RWPE2 (cell line): Measurements from ENCODE around the gene NOL9.

Experiments
- ATAC-seq: fragments of 200-7000 bp; cut with Tn5 transposase; 3 replicates; pipeline ENCODE4 v1.9.1; 2021; ENCODE audit warnings: low read depth
- DNase-seq: peaks from one replicate; pipeline ENCODE4 v3.0.0-alpha.2; 2020; ENCODE audit warnings: low spot score
- H3K27ac ChIP-seq: fragments of 450-650 bp; 2 replicates; pipeline ENCODE4 v1.5.1; 2017; ENCODE audit warnings: mild to moderate bottlenecking; ENCODE audit not compliant: poor library complexity, severe bottlenecking
- H3K27me3 ChIP-seq: fragments of 250-450 bp; sonication (Bioruptor Pico); 2 replicates; pipeline ENCODE4 v1.5.1; 2021; ENCODE audit warnings: mild to moderate bottlenecking, moderate library complexity; ENCODE audit not compliant: insufficient read depth, poor library complexity, severe bottlenecking
- H3K36me3 ChIP-seq: fragments of 250-450 bp; sonication (Bioruptor Pico); 2 replicates; pipeline ENCODE4 v1.5.1; 2020; ENCODE audit warnings: low read depth, mild to moderate bottlenecking, moderate library complexity
- H3K4me1 ChIP-seq: fragments of 250-450 bp; sonication (Bioruptor Pico); 2 replicates; pipeline ENCODE4 v1.5.1; 2021; ENCODE audit warnings: mild to moderate bottlenecking, moderate library complexity; ENCODE audit not compliant: insufficient read depth, poor library complexity, severe bottlenecking
- H3K4me3 ChIP-seq: fragments of 250-450 bp; sonication (Bioruptor Pico); 2 replicates; pipeline ENCODE4 v1.5.1; 2021; ENCODE audit warnings: mild to moderate bottlenecking, moderate library complexity; ENCODE audit not compliant: severe bottlenecking
- H3K9me3 ChIP-seq: fragments of 250-450 bp; sonication (Bioruptor Pico); 2 replicates; pipeline ENCODE4 v1.5.1; 2021; ENCODE audit warnings: mild to moderate bottlenecking, moderate library complexity; ENCODE audit not compliant: severe bottlenecking
- TF ChIP-seq, protein P1 (sequence below): fragments of 450-650 bp; IDR thresholded peaks from one replicate; pipeline ENCODE4 v1.5.1; 2017; ENCODE audit warnings: mild to moderate bottlenecking, moderate library complexity; ENCODE audit not compliant: poor library complexity, severe bottlenecking

The NOL9 gene

DNA sequence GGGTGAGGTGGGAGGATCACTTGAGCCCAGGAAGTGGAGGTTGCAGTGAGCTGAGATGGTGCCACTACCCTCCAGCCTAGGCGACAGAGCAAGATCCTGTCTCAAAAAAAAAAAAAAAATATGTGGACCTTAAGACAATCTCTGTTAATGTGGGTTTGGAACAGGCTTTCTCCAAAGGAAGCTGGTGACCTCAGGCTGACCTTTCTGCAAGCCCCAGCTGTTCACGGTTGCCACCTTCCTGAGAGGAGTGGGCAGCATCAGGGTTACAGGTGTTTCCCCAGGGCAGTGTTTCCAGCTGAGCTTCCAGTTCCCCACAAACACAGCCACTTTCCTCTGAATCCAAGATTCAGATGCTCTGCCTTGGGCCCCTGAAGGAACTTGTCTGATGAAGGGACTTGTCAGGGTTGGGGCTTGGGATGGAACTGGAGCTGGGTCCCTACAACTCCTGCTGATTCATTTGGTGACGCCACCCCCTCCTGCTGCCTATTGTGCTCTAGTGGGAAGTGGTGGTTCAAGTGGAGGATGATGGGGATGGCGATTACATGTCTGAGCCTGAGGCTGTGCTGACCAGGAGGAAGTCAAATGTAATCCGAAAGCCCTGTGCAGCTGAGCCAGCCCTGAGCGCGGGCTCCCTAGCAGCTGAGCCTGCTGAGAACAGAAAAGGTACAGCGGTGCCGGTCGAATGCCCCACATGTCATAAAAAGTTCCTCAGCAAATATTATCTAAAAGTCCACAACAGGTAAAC is 27.4 kb upstream of the NOL9 start:
- Histone ChIP-seq H3K9me3 (no peaks in the 10 kb centered on the region), H3K27me3 (no peaks in the 10 kb centered on the region), H3K4me3 (no peak overlapping the region), H3K27ac (peak overlapping the region; percentile 21), H3K36me3 (peaks cover 19% of the 10 kb centered on the region), H3K4me1 (peaks cover 13% of the 10 kb centered on the region)
- DNase-seq, result no peak
- TF ChIP-seq, protein P1, sequence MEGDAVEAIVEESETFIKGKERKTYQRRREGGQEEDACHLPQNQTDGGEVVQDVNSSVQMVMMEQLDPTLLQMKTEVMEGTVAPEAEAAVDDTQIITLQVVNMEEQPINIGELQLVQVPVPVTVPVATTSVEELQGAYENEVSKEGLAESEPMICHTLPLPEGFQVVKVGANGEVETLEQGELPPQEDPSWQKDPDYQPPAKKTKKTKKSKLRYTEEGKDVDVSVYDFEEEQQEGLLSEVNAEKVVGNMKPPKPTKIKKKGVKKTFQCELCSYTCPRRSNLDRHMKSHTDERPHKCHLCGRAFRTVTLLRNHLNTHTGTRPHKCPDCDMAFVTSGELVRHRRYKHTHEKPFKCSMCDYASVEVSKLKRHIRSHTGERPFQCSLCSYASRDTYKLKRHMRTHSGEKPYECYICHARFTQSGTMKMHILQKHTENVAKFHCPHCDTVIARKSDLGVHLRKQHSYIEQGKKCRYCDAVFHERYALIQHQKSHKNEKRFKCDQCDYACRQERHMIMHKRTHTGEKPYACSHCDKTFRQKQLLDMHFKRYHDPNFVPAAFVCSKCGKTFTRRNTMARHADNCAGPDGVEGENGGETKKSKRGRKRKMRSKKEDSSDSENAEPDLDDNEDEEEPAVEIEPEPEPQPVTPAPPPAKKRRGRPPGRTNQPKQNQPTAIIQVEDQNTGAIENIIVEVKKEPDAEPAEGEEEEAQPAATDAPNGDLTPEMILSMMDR, result no peak
- ATAC-seq, result peak; percentile 20; the same call in 1 of the 3 replicates

DNA sequence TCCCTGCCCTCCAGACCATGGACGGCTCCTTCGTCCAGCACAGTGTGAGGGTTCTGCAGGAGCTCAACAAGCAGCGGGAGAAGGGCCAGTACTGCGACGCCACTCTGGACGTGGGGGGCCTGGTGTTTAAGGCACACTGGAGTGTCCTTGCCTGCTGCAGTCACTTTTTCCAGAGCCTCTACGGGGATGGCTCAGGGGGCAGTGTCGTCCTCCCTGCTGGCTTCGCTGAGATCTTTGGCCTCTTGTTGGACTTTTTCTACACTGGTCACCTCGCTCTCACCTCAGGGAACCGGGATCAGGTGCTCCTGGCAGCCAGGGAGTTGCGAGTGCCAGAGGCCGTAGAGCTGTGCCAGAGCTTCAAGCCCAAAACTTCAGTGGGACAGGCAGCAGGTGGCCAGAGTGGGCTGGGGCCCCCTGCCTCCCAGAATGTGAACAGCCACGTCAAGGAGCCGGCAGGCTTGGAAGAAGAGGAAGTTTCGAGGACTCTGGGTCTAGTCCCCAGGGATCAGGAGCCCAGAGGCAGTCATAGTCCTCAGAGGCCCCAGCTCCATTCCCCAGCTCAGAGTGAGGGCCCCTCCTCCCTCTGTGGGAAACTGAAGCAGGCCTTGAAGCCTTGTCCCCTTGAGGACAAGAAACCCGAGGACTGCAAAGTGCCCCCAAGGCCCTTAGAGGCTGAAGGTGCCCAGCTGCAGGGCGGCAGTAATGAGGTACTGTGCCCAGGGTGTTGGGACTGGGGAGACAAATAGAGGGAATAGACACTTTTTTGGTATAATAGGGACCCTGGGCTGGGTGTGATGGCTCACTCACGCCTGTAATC is 26.5 kb upstream of the NOL9 start:
- TF ChIP-seq, protein P1, result peak; percentile 32
- Histone ChIP-seq H3K36me3 (peaks cover 19% of the 10 kb centered on the region), H3K4me3 (peak overlapping the region; percentile 76), H3K27me3 (no peaks in the 10 kb centered on the region), H3K9me3 (no peaks in the 10 kb centered on the region), H3K4me1 (peaks cover 13% of the 10 kb centered on the region), H3K27ac (peak overlapping the region; percentile 21)
- DNase-seq (no peak), ATAC-seq (no peak)

DNA sequence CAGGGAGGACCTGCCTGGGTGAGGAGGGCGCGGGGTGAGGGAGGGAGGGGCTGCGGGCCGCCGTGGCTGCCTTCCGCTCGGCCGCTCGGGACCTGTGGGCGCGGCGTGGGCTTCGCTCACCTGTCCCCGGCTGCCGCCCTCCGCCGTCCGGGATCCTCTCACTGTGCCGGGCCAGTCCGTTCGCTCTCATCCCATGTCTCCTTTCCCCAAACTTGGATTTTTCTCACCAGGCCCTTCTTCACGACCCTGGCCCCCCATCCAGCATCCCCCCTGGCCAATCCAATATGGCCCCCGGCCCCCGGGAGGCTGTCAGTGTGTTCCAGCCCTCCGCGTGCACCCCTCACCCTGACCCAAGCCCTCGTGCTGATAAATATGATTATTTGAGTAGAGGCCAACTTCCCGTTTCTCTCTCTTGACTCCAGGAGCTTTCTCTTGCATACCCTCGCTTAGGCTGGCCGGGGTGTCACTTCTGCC is 25.8 kb upstream of the NOL9 start:
- peak overlapping the region; percentile 21 for H3K27ac ChIP-seq
- ATAC-seq, result peak; percentile 38

DNA sequence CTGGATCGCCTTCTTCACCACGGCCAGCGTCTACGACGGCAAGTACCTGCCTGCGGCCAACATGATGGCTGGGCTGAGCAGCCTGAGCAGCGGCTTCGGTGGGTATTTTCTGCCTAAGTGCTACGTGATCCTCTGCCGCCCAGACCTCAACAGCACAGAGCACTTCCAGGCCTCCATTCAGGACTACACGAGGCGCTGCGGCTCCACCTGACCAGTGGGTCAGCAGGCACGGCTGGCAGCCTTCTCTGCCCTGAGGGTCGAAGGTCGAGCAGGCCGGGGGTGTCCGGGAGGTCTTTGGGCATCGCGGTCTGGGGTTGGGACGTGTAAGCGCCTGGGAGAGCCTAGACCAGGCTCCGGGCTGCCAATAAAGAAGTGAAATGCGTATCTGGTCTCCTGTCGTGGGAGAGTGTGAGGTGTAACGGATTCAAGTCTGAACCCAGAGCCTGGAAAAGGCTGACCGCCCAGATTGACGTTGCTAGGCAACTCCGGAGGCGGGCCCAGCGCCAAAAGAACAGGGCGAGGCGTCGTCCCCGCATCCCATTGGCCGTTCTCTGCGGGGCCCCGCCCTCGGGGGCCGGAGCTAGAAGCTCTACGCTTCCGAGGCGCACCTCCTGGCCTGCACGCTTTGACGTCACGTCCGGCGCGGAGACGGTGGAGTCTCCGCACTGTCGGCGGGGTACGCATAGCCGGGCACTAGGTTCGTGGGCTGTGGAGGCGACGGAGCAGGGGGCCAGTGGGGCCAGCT is 25.2 kb upstream of the NOL9 start, which contains the start of gene ZBTB48:
Gene ZBTB48 (plus strand): TSS at position 621 of the 745 bp plus-strand sequence. CDS start 616 bp downstream, outside the sequence.
- no peaks in the 10 kb centered on the region for H3K27me3 ChIP-seq
- peaks cover 18% of the 10 kb centered on the region for H3K36me3 ChIP-seq
- no peaks in the 10 kb centered on the region for H3K9me3 ChIP-seq
- peak; percentile 92 for ATAC-seq
- DNase-seq, result peak; percentile 98
- H3K4me3 ChIP-seq, result peak within 1 kb of the TSS; percentile 76
- TF ChIP-seq, protein P1, result no peak
- peaks cover 13% of the 10 kb centered on the region for H3K4me1 ChIP-seq
- peak within 1 kb of the TSS; percentile 21 for H3K27ac ChIP-seq

More for the DNA sequence above, 25.8 kb upstream of the NOL9 start:
- Histone ChIP-seq H3K4me1 (peaks cover 13% of the 10 kb centered on the region), H3K36me3 (peaks cover 19% of the 10 kb centered on the region), H3K4me3 (peak overlapping the region; percentile 76), H3K9me3 (no peaks in the 10 kb centered on the region), H3K27me3 (no peaks in the 10 kb centered on the region)
- DNase-seq, result no peak
- TF ChIP-seq, protein P1, result no peak
